OCI-LY1 (cell line): Measurements from ENCODE around the gene FLNC.

ENCODE experiments used
- H2AFZ ChIP-seq: fragments of 200-600 bp; sonication (generic), shearing (Covaris generic); 2 replicates; pipeline ENCODE4 v1.6.0; 2014; ENCODE audit warnings: antibody characterized with exemption, mild to moderate bottlenecking, low read length
- H3F3A ChIP-seq: fragments of 200-600 bp; sonication (generic), shearing (Covaris generic); 2 replicates; pipeline ENCODE4 v1.6.0; 2014; ENCODE audit warnings: mild to moderate bottlenecking, antibody characterized with exemption, low read length, moderate library complexity; ENCODE audit not compliant: insufficient read depth
- H3K27ac ChIP-seq: fragments of 200-600 bp; sonication (generic); 2 replicates; pipeline ENCODE4 v1.5.1; 2014; ENCODE audit warnings: low read length, mixed run types, mild to moderate bottlenecking, low read depth; ENCODE audit not compliant: poor library complexity, severe bottlenecking
- H3K27me3 ChIP-seq: fragments of 200-600 bp; sonication (generic); 2 replicates; pipeline ENCODE4 v1.6.0; 2014; ENCODE audit warnings: antibody characterized with exemption, mild to moderate bottlenecking, low read length, moderate library complexity; ENCODE audit not compliant: insufficient read depth
- H3K36me3 ChIP-seq: fragments of 200-600 bp; sonication (generic); 2 replicates; pipeline ENCODE4 v1.6.1; 2014; ENCODE audit warnings: mild to moderate bottlenecking, antibody characterized with exemption, low read length, moderate library complexity, mixed read lengths; ENCODE audit not compliant: insufficient read depth
- H3K4me1 ChIP-seq: fragments of 200-600 bp; sonication (generic); 2 replicates; pipeline ENCODE4 v1.5.1; 2014; ENCODE audit warnings: mild to moderate bottlenecking, low read length, moderate library complexity; ENCODE audit not compliant: insufficient read depth, severe bottlenecking
- H3K4me2 ChIP-seq: fragments of 200-600 bp; sonication (generic), shearing (Covaris generic); 2 replicates; pipeline ENCODE4 v1.6.1; 2014; ENCODE audit warnings: low read length
- H3K4me3 ChIP-seq: fragments of 200-600 bp; sonication (generic); 2 replicates; pipeline ENCODE4 v1.5.1; 2014; ENCODE audit warnings: low read length, low read depth, mild to moderate bottlenecking, mixed read lengths; ENCODE audit not compliant: poor library complexity, severe bottlenecking
- H3K79me2 ChIP-seq: fragments of 200-600 bp; shearing (Covaris generic); 2 replicates; pipeline ENCODE4 v1.6.1; 2016; ENCODE audit warnings: mixed run types, low read length, mixed read lengths; ENCODE audit not compliant: insufficient read depth
- H3K9ac ChIP-seq: fragments of 200-600 bp; sonication (generic), shearing (Covaris generic); 2 replicates; pipeline ENCODE4 v1.6.1; 2014; ENCODE audit warnings: mild to moderate bottlenecking, low read length, mixed read lengths
- H3K9me2 ChIP-seq: fragments of 200-600 bp; sonication (generic), shearing (Covaris generic); 2 replicates; pipeline ENCODE4 v1.6.1; 2014; ENCODE audit warnings: low read depth, mild to moderate bottlenecking, low read length, mixed read lengths
- H3K9me3 ChIP-seq: fragments of 200-600 bp; shearing (Covaris generic); 2 replicates; pipeline ENCODE4 v1.6.1; 2014; ENCODE audit warnings: low read length, mixed read lengths
- H4K20me1 ChIP-seq: fragments of 200-600 bp; sonication (generic), shearing (Covaris generic); 2 replicates; pipeline ENCODE4 v1.6.0; 2016; ENCODE audit warnings: mild to moderate bottlenecking, low read length; ENCODE audit not compliant: insufficient read depth
- CTCF ChIP-seq: fragments of 200-600 bp; sonication (generic), shearing (Covaris generic); IDR thresholded peaks from 2 replicates; pipeline ENCODE4 v1.5.1; 2017; ENCODE audit warnings: mild to moderate bottlenecking, antibody characterized with exemption, low read length, moderate library complexity, mixed read lengths
- EZH2 ChIP-seq: fragments of 200-600 bp; sonication (generic), shearing (Covaris generic); IDR thresholded peaks from 2 replicates; pipeline ENCODE4 v1.8.0; 2017; ENCODE audit warnings: borderline replicate concordance, mixed run types, mild to moderate bottlenecking, antibody characterized with exemption, low read length, moderate library complexity, mixed read lengths

Gene FLNC

GRCh38 chr7:128886391-128887168 is 56.4 kb downstream of the FLNC start:
- Histone ChIP-seq H3K4me2 (no peak overlapping the region), H2AFZ (no peak overlapping the region), H3K27me3 (peaks cover under 1% of the 10 kb centered on the region; the same call in 1 of the 2 replicates), H3K79me2 (no peaks in the 10 kb centered on the region), H3K4me3 (no peak overlapping the region), H3F3A (no peaks in the 10 kb centered on the region), H3K27ac (no peak overlapping the region), H3K9me2 (no peaks in the 10 kb centered on the region), H4K20me1 (no peaks in the 10 kb centered on the region), H3K9me3 (no peaks in the 10 kb centered on the region), H3K36me3 (no peaks in the 10 kb centered on the region), H3K9ac (no peak overlapping the region), H3K4me1 (peaks cover 18% of the 10 kb centered on the region)
- no peak for TF ChIP-seq CTCF
- no peak for TF ChIP-seq EZH2

GRCh38 chr7:128887169-128888038 is 57.2 kb downstream of the FLNC start:
- Histone ChIP-seq H4K20me1 (no peaks in the 10 kb centered on the region), H2AFZ (no peak overlapping the region), H3K79me2 (no peaks in the 10 kb centered on the region), H3K27ac (no peak overlapping the region), H3K36me3 (no peaks in the 10 kb centered on the region), H3F3A (no peaks in the 10 kb centered on the region), H3K4me2 (no peak overlapping the region), H3K9ac (no peak overlapping the region), H3K9me3 (no peaks in the 10 kb centered on the region), H3K27me3 (peaks cover 4% of the 10 kb centered on the region; the same call in 1 of the 2 replicates), H3K9me2 (no peaks in the 10 kb centered on the region), H3K4me1 (peaks cover 20% of the 10 kb centered on the region), H3K4me3 (no peak overlapping the region)
- TF ChIP-seq EZH2: no peak
- TF ChIP-seq CTCF: no peak

- Histone ChIP-seq H4K20me1 (no peaks in the 10 kb centered on the region), H3K9me3 (no peaks in the 10 kb centered on the region), H3K9me2 (no peaks in the 10 kb centered on the region), H3K27ac (no peak overlapping the region), H3K79me2 (no peaks in the 10 kb centered on the region), H3K4me1 (peaks cover 20% of the 10 kb centered on the region), H3K27me3 (peaks cover 7% of the 10 kb centered on the region; the same call in 1 of the 2 replicates), H2AFZ (no peak overlapping the region), H3K9ac (no peak overlapping the region), H3K36me3 (no peaks in the 10 kb centered on the region), H3F3A (no peaks in the 10 kb centered on the region), H3K4me3 (no peak overlapping the region), H3K4me2 (no peak overlapping the region)
- TF ChIP-seq CTCF (no peak), EZH2 (no peak)
These were observed 58.0 kb downstream of the FLNC start for GRCh38 chr7:128888039-128888755.
